HG03521 (cell line): ENCODE results near the gene CIART.
"Not testable (repeated sequence)": the region's sequence is repeated elsewhere in the genome, so short reads cannot be mapped to it uniquely, and the experiment has no call there.

Experiments used
- ATAC-seq: cut with Tn5 transposase; IDR thresholded peaks from one replicate; pipeline ENCODE4 v1.9.1; 2021; ENCODE audit warnings: mild to moderate bottlenecking, moderate library complexity; ENCODE audit not compliant: unreplicated experiment

CIART gene

DNA sequence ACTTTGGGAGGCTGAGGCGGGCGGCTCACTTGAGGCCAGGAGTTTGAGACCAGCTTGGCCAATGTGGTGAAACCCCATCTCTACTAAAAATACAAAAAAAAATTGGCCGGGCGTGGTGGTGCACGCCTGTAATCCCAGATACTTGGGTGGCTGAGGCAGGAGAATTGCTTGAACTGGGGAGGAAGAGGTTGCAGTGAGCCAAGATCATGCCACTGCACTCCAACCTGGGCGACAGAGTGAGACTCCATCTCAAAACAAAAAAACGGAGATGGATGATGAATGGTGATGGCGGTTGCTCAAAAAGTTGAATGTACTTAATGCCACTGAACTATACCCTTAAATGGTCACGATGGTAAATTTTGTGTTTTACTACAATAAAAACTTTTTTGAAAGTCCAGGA, 26.2 kb downstream of the CIART start:
- not testable (repeated sequence) for ATAC-seq

DNA sequence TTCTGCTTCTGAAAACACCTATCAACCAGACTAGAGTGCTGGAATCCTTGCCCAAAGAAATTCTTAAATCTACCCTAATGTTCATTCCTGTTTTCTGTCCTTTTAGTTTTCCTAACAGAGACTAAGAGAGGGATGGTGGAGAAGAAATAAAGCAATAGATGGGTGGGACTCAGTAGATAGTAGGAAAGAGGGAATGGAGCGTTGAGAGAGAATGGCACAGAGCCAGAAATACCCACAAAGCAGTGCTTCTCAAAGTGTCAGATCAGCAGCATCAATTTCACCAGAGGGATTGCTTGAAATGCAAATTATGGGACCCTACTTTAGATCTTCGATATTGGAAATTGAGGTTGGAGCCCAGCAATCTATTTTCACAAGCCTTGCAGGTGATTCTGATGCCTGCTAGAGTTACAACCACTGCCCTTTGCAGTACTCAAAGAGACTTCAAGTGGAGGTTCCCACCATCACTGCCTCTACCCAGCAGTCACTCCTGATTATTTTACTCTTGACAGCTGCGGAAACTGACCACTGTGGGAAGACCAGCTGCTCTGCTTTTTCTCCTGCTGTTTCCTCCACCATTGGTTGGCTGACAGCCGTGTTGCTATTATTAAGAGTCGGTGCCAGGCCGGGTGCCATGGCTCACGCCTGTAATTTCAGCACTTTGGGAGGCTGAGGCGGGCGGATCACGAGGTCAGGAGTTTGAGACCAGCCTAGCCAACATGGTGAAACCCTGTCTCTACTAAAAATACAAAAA, 27.6 kb downstream of the CIART start:
- no peak for ATAC-seq

DNA sequence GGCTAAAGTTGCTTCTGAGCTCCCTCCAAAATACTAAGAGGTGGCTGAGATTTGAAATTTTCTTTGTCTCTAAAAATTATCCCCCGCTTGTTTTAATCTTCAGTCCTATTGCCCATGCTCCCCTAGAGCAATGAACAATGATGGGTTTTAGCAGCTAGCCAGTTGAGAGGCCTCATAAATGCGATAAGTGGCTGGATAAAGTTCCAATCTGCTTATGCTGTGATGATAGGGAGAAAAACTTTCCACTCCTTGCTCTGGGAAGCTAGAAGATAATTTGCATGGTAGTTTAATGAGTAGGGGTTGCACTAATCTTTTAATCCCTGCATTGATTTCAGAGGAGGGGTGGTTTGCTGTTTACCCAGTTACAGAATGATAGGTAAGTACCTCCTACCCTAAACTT, 29.4 kb downstream of the CIART start:
- ATAC-seq, result no peak

DNA sequence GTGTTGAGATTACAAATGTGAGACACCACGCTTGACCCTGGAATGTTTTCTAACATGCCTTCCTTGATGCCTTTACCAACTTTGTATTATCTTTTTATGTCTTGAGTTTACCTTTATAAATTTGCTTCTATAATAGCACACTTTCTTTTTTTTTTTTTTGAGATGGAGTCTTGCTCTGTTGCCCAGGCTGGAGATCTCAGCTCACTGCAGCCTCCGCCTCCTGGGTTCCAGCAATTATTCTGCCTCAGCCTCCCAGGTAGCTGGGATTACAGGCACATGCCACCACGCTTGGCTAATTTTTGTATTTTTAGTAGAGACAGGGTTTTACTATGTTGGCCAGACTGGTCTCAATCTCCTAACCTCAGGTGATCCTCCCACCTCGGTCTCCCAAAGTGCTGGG, 32.3 kb downstream of the CIART start:
- not testable (repeated sequence) for ATAC-seq

DNA sequence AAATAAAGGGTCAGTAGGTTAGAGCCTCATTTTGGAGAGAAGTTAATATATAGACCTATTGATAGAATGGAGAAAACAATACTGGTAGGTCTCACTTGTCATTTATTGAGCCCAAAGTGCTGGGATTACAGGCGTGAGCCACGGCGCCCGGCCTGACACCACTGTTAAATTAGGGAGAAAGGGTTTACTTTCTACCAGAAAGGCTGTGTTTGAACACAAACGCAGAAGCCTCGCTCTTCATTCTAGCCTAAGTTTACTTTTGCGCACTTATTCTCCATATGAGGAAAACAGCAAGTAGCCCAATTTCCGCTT, 38.3 kb downstream of the CIART start:
- no peak for ATAC-seq

DNA sequence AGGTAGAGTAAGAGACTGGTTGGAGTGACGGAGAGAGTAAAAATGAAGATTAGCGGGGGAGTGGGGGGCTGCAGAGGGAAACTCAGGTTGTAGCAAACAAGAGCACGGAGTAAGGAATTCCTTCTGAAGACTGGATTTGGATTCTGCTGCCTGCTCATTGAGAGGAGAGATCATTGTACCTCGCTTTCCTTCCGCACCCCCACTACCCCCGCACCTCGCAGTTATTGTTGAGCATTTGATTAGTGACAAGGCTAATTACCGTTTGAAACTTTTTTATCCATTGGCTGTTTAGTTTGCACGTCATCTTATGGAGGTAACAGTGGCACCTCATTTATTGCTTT, 39.4 kb downstream of the CIART start:
- no peak for ATAC-seq

DNA sequence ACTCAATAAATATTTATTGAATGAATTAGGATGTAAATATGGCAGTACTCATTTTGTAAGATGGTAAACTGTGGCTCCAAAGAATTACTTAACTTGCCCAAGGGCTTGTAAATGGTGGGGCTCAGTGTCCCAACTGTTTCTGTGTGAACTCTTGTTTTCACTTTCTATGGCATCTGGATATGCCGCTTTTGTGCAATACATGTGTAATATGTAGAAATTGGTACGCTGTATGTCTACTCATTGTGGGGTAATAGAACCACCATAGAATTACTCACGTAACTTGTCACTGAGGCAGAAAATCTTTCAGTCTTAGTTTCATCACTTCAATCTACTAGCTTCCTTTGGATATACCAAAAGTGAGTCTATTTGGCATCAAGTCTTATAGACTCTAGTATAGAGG, 40.0 kb downstream of the CIART start:
- no peak for ATAC-seq

DNA sequence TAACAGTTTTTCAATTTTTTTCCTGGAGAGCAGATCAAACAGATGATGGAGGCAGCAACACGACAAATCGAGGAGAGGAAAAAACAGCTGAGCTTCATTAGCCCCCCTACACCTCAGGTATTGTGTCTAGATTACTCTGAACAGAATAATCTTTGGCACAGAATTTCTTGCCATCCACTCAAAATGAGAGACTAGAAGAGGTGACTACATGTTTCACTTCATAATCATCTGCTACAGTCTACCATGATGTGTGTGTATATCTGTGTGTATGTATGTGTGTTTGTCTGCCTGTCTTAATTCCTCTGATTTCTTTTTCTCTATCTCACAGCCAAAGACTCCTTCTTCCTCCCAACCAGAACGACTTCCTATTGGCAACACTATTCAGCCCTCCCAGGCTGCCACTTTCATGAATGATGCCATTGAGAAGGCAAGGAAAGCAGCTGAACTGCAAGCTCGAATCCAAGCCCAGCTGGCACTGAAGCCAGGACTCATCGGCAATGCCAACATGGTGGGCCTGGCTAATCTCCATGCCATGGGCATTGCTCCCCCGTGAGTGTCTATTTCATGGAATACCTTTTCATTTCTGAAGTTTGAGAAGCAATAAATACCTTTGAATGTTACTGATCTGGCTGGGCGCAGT, 50.4 kb downstream of the CIART start:
- ATAC-seq, result no peak
